GM13977 (cell line): ENCODE measurements around the gene PTRH2.

Source experiments
- DNase-seq: peaks from one replicate; pipeline ENCODE4 v3.0.0; 2012; ENCODE audit warnings: low spot score
- in situ Hi-C: fragments of 300-500 bp; cut with MboI; formaldehyde crosslinking; loops from one replicate; pipeline ENCODE4 v1.12.0; 2022; ENCODE audit warnings: low sequenced_read_pairs, low pct_unique_long_range_greater_than_20kb, mixed read lengths, inconsistent platforms; ENCODE audit not compliant: unreplicated experiment
- TF ChIP-seq, protein P1 (sequence below): IDR thresholded peaks from 2 replicates; pipeline ENCODE4 v1.5.1; 2012; ENCODE audit warnings: mild to moderate bottlenecking, control low read depth; ENCODE audit not compliant: insufficient read depth; ENCODE audit errors: extremely low read depth, missing control alignments

PTRH2 gene

DNA sequence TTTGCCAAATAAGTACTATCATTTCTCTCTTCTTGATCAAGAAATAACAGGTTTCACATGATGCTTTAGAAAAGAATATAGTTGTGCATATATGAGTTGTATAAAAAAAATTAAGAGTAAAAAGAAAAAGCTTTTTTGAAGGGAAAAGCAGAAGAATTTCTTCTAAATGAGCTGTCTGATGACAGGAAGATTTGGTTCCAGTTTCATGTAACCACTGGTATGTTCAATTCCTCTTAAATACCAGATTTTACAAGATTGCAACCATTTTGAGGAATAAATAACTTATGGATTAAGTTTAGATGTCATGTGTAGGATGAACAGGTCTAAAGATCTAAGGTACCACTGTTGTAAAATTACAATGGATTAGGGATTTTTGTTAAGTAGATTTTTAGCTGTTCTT lies 45.2 kb upstream of the PTRH2 start:
- DNase-seq, result no peak
- TF ChIP-seq, protein P1, sequence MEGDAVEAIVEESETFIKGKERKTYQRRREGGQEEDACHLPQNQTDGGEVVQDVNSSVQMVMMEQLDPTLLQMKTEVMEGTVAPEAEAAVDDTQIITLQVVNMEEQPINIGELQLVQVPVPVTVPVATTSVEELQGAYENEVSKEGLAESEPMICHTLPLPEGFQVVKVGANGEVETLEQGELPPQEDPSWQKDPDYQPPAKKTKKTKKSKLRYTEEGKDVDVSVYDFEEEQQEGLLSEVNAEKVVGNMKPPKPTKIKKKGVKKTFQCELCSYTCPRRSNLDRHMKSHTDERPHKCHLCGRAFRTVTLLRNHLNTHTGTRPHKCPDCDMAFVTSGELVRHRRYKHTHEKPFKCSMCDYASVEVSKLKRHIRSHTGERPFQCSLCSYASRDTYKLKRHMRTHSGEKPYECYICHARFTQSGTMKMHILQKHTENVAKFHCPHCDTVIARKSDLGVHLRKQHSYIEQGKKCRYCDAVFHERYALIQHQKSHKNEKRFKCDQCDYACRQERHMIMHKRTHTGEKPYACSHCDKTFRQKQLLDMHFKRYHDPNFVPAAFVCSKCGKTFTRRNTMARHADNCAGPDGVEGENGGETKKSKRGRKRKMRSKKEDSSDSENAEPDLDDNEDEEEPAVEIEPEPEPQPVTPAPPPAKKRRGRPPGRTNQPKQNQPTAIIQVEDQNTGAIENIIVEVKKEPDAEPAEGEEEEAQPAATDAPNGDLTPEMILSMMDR, result no peak
- in situ Hi-C loops, result no loop called here

GRCh38 chr17:59751955-59752413 lies 44.8 kb upstream of the PTRH2 start:
- in situ Hi-C loops, result no loop called here

GRCh38 chr17:59748591-59748990 lies 41.4 kb upstream of the PTRH2 start:
- TF ChIP-seq, protein P1, result no peak
- DNase-seq, result no peak
- in situ Hi-C loops, result loop anchor here (10.0 to 25.0 kb wide), 2 partner anchors 116 to 314 kb away; no protein-coding TSS in a partner anchor

More at GRCh38 chr17:59751955-59752413, 44.8 kb upstream of the PTRH2 start:
- DNase-seq, result no peak
- TF ChIP-seq, protein P1, result no peak

DNA sequence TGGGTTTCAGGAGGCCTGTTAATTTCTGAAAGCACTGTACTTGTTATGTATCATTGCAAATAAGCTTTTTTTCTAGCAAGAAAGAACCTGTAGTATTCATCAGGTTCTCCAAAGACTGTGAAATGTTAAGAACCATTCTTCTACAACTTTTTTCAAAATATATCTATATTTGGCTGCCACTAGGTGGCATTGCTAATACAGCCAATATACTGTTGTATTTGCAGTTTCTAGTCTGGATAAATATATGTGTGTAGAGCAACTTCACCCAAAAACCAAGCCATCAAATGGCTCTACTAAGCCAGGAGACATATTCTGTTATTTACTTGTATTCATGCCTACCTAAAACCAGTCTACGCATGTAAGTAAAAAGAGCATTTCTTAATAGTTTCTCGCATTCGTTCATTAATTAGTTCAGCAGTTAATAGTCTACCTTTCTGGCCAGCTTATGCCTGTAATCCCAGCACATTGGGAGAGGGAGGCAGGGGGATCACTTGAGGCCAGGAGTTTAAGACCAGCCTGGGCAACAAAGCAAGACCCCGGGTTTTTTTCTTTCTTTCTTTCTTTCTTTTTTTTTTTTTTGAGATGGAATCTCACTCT lies 39.7 kb upstream of the PTRH2 start:
- DNase-seq, result peak; percentile 36
- in situ Hi-C loops, result loop anchor here (10.0 to 25.0 kb wide), 2 partner anchors 118 to 315 kb away; no protein-coding TSS in a partner anchor
- TF ChIP-seq, protein P1, result peak; percentile 65

GRCh38 chr17:59745040-59745439 lies 37.8 kb upstream of the PTRH2 start:
- in situ Hi-C loops, result loop anchor here (10.0 to 25.0 kb wide), 2 partner anchors 120 to 317 kb away; no protein-coding TSS in a partner anchor
- TF ChIP-seq, protein P1, result no peak
- no peak for DNase-seq

DNA sequence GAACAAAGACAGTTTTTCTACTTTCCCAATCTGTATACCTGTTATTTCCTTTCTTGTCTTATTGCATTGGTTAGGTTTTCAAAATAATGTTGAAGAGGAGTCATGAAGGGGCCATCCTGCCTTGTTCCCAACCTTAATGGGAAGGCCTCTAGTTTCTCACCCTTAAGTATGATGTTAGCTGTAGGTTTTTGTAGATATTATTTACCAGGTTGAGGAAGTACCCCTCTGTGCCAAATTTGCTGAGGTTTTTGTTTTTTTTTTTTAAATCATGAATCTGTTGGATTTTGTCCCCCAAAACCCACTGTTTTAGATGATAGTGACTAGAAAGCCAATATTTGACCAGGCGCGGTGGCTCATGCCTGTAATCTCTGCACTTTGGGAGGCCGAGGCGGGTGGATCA lies 36.6 kb upstream of the PTRH2 start:
- in situ Hi-C loops, result loop anchor here (10.0 to 25.0 kb wide), 2 partner anchors 121 to 318 kb away; no protein-coding TSS in a partner anchor
- TF ChIP-seq, protein P1, result no peak
- DNase-seq, result no peak
